Activated CD8-positive, alpha-beta memory T cell treated with anti-CD3 and anti-CD28 coated beads, Interleukin-2, amount 50 U/mL, for 4 hours (primary cell): ENCODE results near the gene FXYD6.
"Not testable (repeated sequence)": the region's sequence is repeated elsewhere in the genome, so short reads cannot be mapped to it uniquely, and the experiment has no call there.

ENCODE experiments used
- DNase-seq: peaks from one replicate; pipeline ENCODE4 v3.0.0-alpha.2; 2020

FXYD6 gene

GRCh38 chr11:117868088-117868487, 8.4 kb downstream of the FXYD6 start:
- no peak for DNase-seq

GRCh38 chr11:117866526-117866925, 9.9 kb downstream of the FXYD6 start:
- DNase-seq, result no peak

DNA sequence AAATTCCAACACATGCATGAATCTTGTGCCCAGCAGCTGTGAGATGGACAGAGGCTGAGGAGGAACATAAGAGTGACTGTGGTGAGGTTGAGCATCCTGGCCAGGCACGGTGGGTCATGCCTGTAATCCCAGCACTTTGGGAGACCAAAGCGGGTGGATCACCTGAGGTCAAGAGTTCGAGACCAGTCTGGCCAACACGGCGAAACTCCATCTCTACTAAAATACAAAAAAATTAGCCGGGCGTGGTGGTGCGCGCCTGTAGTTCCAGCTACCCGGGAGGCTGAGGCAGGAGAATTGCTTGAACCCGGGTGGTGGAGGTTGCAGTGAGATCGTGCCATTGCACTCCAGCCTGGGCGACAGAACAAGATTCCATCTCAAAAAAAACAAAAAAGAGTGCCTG, 10.9 kb downstream of the FXYD6 start:
- not testable (repeated sequence) for DNase-seq

GRCh38 chr11:117863383-117863782, 13.1 kb downstream of the FXYD6 start:
- no peak for DNase-seq

- DNase-seq, result no peak
Observed at GRCh38 chr11:117862753-117863152, 13.7 kb downstream of the FXYD6 start.

GRCh38 chr11:117862019-117862725, 14.3 kb downstream of the FXYD6 start:
- no peak for DNase-seq

GRCh38 chr11:117861151-117862018, 15.1 kb downstream of the FXYD6 start:
- DNase-seq, result no peak

- no peak for DNase-seq
Observed at GRCh38 chr11:117860139-117860538, 16.3 kb downstream of the FXYD6 start.

- no peak for DNase-seq
Observed at GRCh38 chr11:117859488-117860112, 16.9 kb downstream of the FXYD6 start.

DNA sequence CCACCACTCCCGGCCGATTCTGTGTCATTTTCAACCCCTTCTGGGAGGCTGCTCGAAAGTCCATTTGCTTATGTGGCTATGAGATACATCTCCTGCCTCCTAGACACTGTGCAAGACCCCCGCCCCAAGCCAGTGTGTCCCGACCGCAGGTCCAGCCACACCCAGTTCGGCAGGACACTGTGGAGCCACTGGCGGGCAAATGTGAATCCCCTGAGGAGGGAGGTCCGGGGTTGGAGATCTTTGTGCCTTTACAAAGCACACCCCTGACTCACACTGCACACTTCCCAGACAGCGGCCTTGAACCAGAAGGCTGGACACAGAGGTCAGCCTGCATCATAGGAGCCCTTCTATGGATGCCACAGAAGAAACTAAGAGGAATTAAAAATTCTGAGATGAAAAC, 17.4 kb downstream of the FXYD6 start:
- no peak for DNase-seq

DNA sequence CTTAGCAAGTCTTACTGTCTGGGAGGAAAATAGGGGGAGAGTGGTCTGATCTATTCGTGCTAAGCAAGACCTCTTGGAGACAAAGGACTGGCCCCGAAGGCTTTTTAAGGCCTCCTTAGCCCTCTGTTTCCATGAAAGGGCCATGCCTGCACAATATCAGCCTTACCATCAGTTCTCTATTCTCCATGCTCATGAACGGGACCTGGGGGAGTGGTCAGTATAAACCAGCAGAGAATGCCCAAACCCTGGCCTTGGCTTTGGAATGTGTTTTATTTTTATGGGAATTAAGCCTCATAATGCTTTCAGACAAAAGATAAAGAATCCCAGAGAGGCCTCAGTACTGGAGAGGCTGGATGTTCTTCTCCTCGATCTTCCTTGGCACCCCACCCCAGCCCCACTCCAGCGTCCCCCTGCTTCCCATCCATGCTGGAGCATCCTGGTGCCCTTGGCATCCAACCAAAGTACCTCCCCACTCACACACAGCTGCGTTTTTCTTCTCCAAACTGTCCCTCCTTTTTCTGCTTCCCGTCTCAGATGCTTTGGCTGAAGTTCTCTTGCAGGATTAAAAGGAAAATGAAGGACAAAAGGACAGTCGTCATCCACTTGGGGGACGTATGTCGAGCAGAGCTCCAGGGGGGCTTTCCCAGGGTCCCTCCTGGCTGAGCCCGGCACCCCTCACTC, 18.6 kb downstream of the FXYD6 start:
- no peak for DNase-seq

- DNase-seq, result no peak
Observed at GRCh38 chr11:117855912-117856651, 20.4 kb downstream of the FXYD6 start.

GRCh38 chr11:117855186-117855845, 21.1 kb downstream of the FXYD6 start:
- DNase-seq, result no peak

DNA sequence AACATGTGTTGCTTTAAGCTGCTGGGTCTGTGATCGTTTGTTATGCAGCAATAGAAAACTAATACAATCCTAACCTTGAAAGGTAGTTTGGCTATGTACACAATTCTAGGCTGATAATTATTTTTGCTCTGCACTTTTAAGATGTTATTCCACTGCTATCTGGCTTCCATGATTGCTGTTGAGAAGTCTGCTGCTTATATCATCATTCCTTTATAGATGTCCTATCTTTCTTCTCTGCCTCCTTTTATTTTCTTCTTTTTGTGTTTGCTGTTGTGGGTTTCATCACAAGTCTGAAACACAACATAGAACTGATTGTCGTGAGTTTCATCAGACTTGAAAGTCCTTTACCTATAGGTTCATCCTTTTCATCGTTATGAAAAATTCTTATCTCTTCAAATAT, 24.1 kb downstream of the FXYD6 start:
- DNase-seq, result no peak

- no peak for DNase-seq
Observed at GRCh38 chr11:117851852-117852251, 24.6 kb downstream of the FXYD6 start.

DNA sequence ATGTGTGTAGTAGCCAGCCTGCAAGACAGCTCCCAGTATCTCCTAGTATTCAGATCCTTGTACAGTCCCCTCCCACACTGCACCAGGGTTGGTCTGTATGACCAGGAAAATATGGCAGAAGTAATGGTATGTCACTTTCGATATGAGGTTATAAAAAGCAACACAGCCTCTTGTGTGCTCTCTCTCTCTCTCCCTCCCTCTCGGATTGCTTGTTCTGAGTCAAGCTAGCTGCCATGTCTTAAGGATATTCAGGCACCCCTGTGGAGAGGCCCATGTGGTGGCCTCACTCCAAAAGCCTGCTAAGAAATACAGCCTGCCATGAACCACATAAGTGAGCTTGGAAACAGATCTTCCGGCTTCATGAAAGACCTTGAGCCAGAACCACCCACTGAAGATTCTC, 25.4 kb downstream of the FXYD6 start:
- DNase-seq, result no peak

GRCh38 chr11:117849781-117850414, 26.6 kb downstream of the FXYD6 start:
- DNase-seq, result no peak

GRCh38 chr11:117843666-117844484, 32.6 kb downstream of the FXYD6 start:
- peak; percentile 86 for DNase-seq

DNA sequence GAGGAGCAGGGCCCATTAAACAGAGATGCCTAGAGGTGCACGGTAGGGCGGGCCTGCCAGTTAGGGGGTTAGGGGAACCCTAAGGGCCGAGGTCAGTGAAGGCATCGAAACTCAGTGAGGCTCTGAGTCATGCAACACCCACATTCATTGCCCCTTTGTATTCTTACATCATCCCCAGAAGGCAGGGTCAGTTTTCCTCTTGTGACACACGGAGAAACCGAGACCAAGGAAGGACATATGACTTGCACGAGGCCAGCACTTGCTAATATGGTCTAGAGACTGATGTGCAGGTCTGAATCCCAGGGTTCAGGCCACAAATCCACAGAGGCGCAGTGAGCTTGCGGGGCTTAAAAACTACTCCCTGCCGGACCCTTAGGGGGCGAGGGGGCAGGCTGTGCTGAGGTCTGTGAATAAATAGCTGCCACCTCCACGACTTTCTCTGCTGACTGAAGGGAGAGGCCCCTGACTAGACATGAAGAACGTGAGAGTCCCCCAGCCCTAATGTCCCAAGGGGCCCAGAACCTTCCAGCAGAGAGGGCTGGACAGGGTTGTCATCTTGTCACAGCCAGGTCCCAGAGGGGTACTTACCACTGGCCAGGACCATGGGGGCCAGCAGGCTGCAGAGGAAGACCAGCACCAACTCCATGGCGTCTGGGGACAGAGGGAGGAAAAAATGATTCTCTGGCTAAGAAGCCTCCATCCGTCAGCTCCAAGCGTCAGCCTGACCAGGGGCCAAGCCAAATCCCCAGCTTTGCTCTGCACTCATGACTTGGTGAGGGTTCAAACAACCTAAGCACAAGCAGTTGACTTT, 34.1 kb downstream of the FXYD6 start:
- no peak for DNase-seq
